Neuronal stem cell (in vitro differentiated cells): ENCODE data around the gene MASP1.

Experiments
- DNase-seq: peaks from one replicate; pipeline ENCODE4 v3.0.0-alpha.2; 2013; ENCODE audit warnings: low spot score
- H2AFZ ChIP-seq: one replicate; pipeline ENCODE4 v1.6.1; 2013; ENCODE audit warnings: mild to moderate bottlenecking, low read length, inconsistent platforms
- H2AK5ac ChIP-seq: 2 replicates; pipeline ENCODE4 v1.6.1; 2013; ENCODE audit warnings: low read depth, mild to moderate bottlenecking, inconsistent platforms, low read length, moderate library complexity, mixed read lengths
- H2BK120ac ChIP-seq: 2 replicates; pipeline ENCODE4 v1.6.1; 2013; ENCODE audit warnings: low read depth, mild to moderate bottlenecking, inconsistent platforms, low read length, moderate library complexity, mixed read lengths
- H2BK12ac ChIP-seq: one replicate; pipeline ENCODE4 v1.6.1; 2013; ENCODE audit warnings: low read length, inconsistent platforms
- H2BK15ac ChIP-seq: 2 replicates; pipeline ENCODE4 v1.6.1; 2013; ENCODE audit warnings: mild to moderate bottlenecking, low read length, inconsistent platforms, mixed read lengths
- H2BK5ac ChIP-seq: one replicate; pipeline ENCODE4 v1.6.1; 2013; ENCODE audit warnings: inconsistent platforms, mild to moderate bottlenecking, low read length, moderate library complexity
- H3K14ac ChIP-seq: one replicate; pipeline ENCODE4 v1.6.1; 2013; ENCODE audit warnings: low read length, inconsistent platforms
- H3K18ac ChIP-seq: 2 replicates; pipeline ENCODE4 v1.6.1; 2013; ENCODE audit warnings: low read length, inconsistent platforms
- H3K23ac ChIP-seq: 2 replicates; pipeline ENCODE4 v1.6.1; 2013; ENCODE audit warnings: low read depth, mild to moderate bottlenecking, mixed read lengths, low read length, inconsistent platforms; ENCODE audit not compliant: poor library complexity
- H3K27ac ChIP-seq: replicated peaks from 3 replicates; pipeline ENCODE4 v1.5.1; 2013; ENCODE audit warnings: low read length, inconsistent platforms
- H3K27me3 ChIP-seq, 3 experiments: 2 replicates each; pipeline ENCODE4 v1.6.1; 2013; ENCODE audit warnings: low read length in 3 of 3, mild to moderate bottlenecking in 2 of 3, inconsistent platforms in 1 of 3, low read depth in 1 of 3, mixed read lengths in 1 of 3, moderate library complexity in 1 of 3; ENCODE audit not compliant: control insufficient read depth in 3 of 3, insufficient read depth in 3 of 3
- H3K36me3 ChIP-seq, 2 donors: replicated peaks in 1 of 2; 2 replicates each; pipeline ENCODE4 v1.6.1; 2013; ENCODE audit warnings: low read length in 2 of 2; ENCODE audit not compliant: control insufficient read depth in 2 of 2, insufficient read depth in 2 of 2
- H3K4ac ChIP-seq: 2 replicates; pipeline ENCODE4 v1.6.1; 2013; ENCODE audit warnings: inconsistent platforms, mild to moderate bottlenecking, low read length, moderate library complexity
- H3K4me1 ChIP-seq, 2 donors: 1 replicate in 1 of 2; 2 replicates in 1 of 2; pipeline ENCODE4 v1.6.1; 2013; ENCODE audit warnings: low read length in 2 of 2, low read depth in 1 of 2; ENCODE audit not compliant: control insufficient read depth in 2 of 2, insufficient read depth in 1 of 2
- H3K4me2 ChIP-seq: one replicate; pipeline ENCODE4 v1.6.1; 2013; ENCODE audit warnings: mild to moderate bottlenecking, low read length, inconsistent platforms; ENCODE audit not compliant: insufficient read depth, poor library complexity, severe bottlenecking
- H3K4me3 ChIP-seq, 2 donors: 2 replicates each; pipeline ENCODE4 v1.5.1; 2013; ENCODE audit warnings: low read length in 2 of 2, mild to moderate bottlenecking in 2 of 2, inconsistent platforms in 1 of 2, moderate library complexity in 1 of 2
- H3K79me1 ChIP-seq: one replicate; pipeline ENCODE4 v1.6.1; 2013; ENCODE audit warnings: low read depth, mild to moderate bottlenecking, inconsistent platforms, low read length, moderate library complexity
- H3K9ac ChIP-seq: one replicate; pipeline ENCODE4 v1.6.1; 2013; ENCODE audit warnings: mild to moderate bottlenecking, low read depth, low read length, inconsistent platforms; ENCODE audit not compliant: poor library complexity
- H3K9me3 ChIP-seq, 2 donors: replicated peaks in 1 of 2; 2 replicates each; pipeline versions ENCODE3 to v1.6.1; 2013; ENCODE audit warnings: low read length in 2 of 2, mild to moderate bottlenecking in 2 of 2, inconsistent platforms in 1 of 2, low read depth in 1 of 2, mixed read lengths in 1 of 2, moderate library complexity in 1 of 2; ENCODE audit not compliant: control insufficient read depth in 2 of 2, insufficient read depth in 1 of 2
- H4K8ac ChIP-seq: one replicate; pipeline ENCODE4 v1.6.1; 2013; ENCODE audit warnings: low read depth, mild to moderate bottlenecking, inconsistent platforms, low read length, moderate library complexity
- H4K91ac ChIP-seq: one replicate; pipeline ENCODE4 v1.6.1; 2013; ENCODE audit warnings: low read length, low read depth, mild to moderate bottlenecking, inconsistent platforms; ENCODE audit not compliant: poor library complexity
- WGBS, 2 donors: extraction: QIAGEN DNeasy Blood & Tissue Kit; methylation state at CpG; one replicate each; pipeline ENCODE4 v1.1.7; 2013; ENCODE audit warnings: missing lambda C conversion rate in 2 of 2, mixed read lengths in 1 of 2; ENCODE audit not compliant: insufficient read length in 2 of 2, insufficient replicate concordance in 1 of 2; ENCODE audit errors: extremely low coverage in 2 of 2; 5-methylcytosine and 5-hydroxymethylcytosine counted together

MASP1 gene

GRCh38 chr3:187210545-187211327 lies 80.8 kb downstream of the MASP1 start:
- no CpG with 5 or more reads among the region's 6 CpGs for WGBS, 2 donors

GRCh38 chr3:187210091-187210490 lies 81.4 kb downstream of the MASP1 start:
- Histone ChIP-seq H3K79me1 (no peaks in the 10 kb centered on the region), H4K8ac (no peak overlapping the region), H3K4me2 (no peak overlapping the region), H3K4me3 (no peak overlapping the region), H3K4me1 (peaks cover 0 to 5% of the 10 kb centered on the region in 2 donors), H3K4ac (no peak overlapping the region), H3K18ac (no peak overlapping the region), H2AK5ac (no peak overlapping the region), H2BK120ac (no peak overlapping the region), H3K9ac (no peak overlapping the region), H4K91ac (no peak overlapping the region), H3K14ac (no peak overlapping the region), H3K9me3 (peaks cover 0 to 5% of the 10 kb centered on the region in 2 donors), H2BK5ac (no peak overlapping the region), H2BK15ac (no peak overlapping the region), H2AFZ (no peak overlapping the region), H3K27me3 (no peaks in the 10 kb centered on the region), H2BK12ac (no peak overlapping the region), H3K36me3 (no peaks in the 10 kb centered on the region), H3K23ac (no peak overlapping the region), H3K27ac (no peak overlapping the region)
- DNase-seq, result no peak
- WGBS, 2 donors, result no CpG with 5 or more reads among the region's 1 CpG

More at GRCh38 chr3:187210545-187211327, 80.8 kb downstream of the MASP1 start:
- no peak overlapping the region for H3K4ac ChIP-seq
- no peak overlapping the region for H3K4me3 ChIP-seq
- H3K4me2 ChIP-seq, result no peak overlapping the region
- H3K27me3 ChIP-seq, result no peaks in the 10 kb centered on the region
- no peak overlapping the region for H2BK12ac ChIP-seq
- no peak overlapping the region for H3K9ac ChIP-seq
- H2BK120ac ChIP-seq, result no peak overlapping the region
- H2BK15ac ChIP-seq, result no peak overlapping the region
- H3K27ac ChIP-seq, result no peak overlapping the region
- no peaks in the 10 kb centered on the region for H3K36me3 ChIP-seq
- peaks cover 0 to 5% of the 10 kb centered on the region in 2 donors for H3K9me3 ChIP-seq
- no peak overlapping the region for H3K23ac ChIP-seq
- H3K79me1 ChIP-seq, result no peaks in the 10 kb centered on the region
- peaks cover 0 to 5% of the 10 kb centered on the region in 2 donors for H3K4me1 ChIP-seq
- peak; percentile 23 for DNase-seq
- H2BK5ac ChIP-seq, result no peak overlapping the region
- no peak overlapping the region for H3K14ac ChIP-seq
- no peak overlapping the region for H2AK5ac ChIP-seq
- no peak overlapping the region for H2AFZ ChIP-seq
- no peak overlapping the region for H4K8ac ChIP-seq
- H4K91ac ChIP-seq, result no peak overlapping the region
- H3K18ac ChIP-seq, result no peak overlapping the region

- H4K8ac ChIP-seq, result no peak overlapping the region
- DNase-seq, result no peak
- no peak overlapping the region for H3K14ac ChIP-seq
- H3K9me3 ChIP-seq, result peaks cover 0 to 5% of the 10 kb centered on the region in 2 donors
- H3K79me1 ChIP-seq, result no peaks in the 10 kb centered on the region
- H2AFZ ChIP-seq, result no peak overlapping the region
- no peak overlapping the region for H2AK5ac ChIP-seq
- peaks cover 0 to 5% of the 10 kb centered on the region in 2 donors for H3K4me1 ChIP-seq
- H2BK15ac ChIP-seq, result no peak overlapping the region
- no peak overlapping the region for H3K18ac ChIP-seq
- H3K27me3 ChIP-seq, result no peaks in the 10 kb centered on the region
- no peak overlapping the region for H3K4me3 ChIP-seq
- H3K4me2 ChIP-seq, result no peak overlapping the region
- no peaks in the 10 kb centered on the region for H3K36me3 ChIP-seq
- H3K23ac ChIP-seq, result no peak overlapping the region
- H4K91ac ChIP-seq, result no peak overlapping the region
- H3K4ac ChIP-seq, result no peak overlapping the region
- H2BK12ac ChIP-seq, result no peak overlapping the region
- H2BK120ac ChIP-seq, result no peak overlapping the region
- H2BK5ac ChIP-seq, result no peak overlapping the region
- no peak overlapping the region for H3K27ac ChIP-seq
- no peak overlapping the region for H3K9ac ChIP-seq
Measured at GRCh38 chr3:187209491-187209890, 82.0 kb downstream of the MASP1 start.

GRCh38 chr3:187208159-187208558 lies 83.4 kb downstream of the MASP1 start:
- H3K36me3 ChIP-seq, result no peaks in the 10 kb centered on the region
- H2BK5ac ChIP-seq, result no peak overlapping the region
- H2AK5ac ChIP-seq, result no peak overlapping the region
- no peak overlapping the region for H4K91ac ChIP-seq
- no peak overlapping the region for H2AFZ ChIP-seq
- no peak overlapping the region for H3K14ac ChIP-seq
- no peak overlapping the region for H2BK12ac ChIP-seq
- H3K4me1 ChIP-seq, result peaks cover 0 to 8% of the 10 kb centered on the region in 2 donors
- H3K9me3 ChIP-seq, result peaks cover 0 to 5% of the 10 kb centered on the region in 2 donors
- no peak overlapping the region for H4K8ac ChIP-seq
- H3K23ac ChIP-seq, result no peak overlapping the region
- WGBS, 2 donors, result no CpG with 5 or more reads among the region's 1 CpG
- no peak overlapping the region for H3K4me3 ChIP-seq
- DNase-seq, result no peak
- H2BK120ac ChIP-seq, result no peak overlapping the region
- H3K27ac ChIP-seq, result no peak overlapping the region
- no peak overlapping the region for H2BK15ac ChIP-seq
- no peak overlapping the region for H3K18ac ChIP-seq
- no peaks in the 10 kb centered on the region for H3K79me1 ChIP-seq
- no peak overlapping the region for H3K9ac ChIP-seq
- H3K4me2 ChIP-seq, result no peak overlapping the region
- no peaks in the 10 kb centered on the region for H3K27me3 ChIP-seq
- H3K4ac ChIP-seq, result no peak overlapping the region
